GM20431 (cell line): ENCODE measurements around the gene NUMB.

ENCODE experiments used
- in situ Hi-C: fragments of 300-500 bp; cut with MseI, MboI; formaldehyde crosslinking; loops from one replicate; pipeline ENCODE4 v1.15.0; 2020; ENCODE audit warnings: low sequenced_read_pairs; ENCODE audit not compliant: unreplicated experiment

Gene NUMB

GRCh38 chr14:73251516-73252215 is 206.7 kb downstream of the NUMB start:
- in situ Hi-C loops: no loop called here

DNA sequence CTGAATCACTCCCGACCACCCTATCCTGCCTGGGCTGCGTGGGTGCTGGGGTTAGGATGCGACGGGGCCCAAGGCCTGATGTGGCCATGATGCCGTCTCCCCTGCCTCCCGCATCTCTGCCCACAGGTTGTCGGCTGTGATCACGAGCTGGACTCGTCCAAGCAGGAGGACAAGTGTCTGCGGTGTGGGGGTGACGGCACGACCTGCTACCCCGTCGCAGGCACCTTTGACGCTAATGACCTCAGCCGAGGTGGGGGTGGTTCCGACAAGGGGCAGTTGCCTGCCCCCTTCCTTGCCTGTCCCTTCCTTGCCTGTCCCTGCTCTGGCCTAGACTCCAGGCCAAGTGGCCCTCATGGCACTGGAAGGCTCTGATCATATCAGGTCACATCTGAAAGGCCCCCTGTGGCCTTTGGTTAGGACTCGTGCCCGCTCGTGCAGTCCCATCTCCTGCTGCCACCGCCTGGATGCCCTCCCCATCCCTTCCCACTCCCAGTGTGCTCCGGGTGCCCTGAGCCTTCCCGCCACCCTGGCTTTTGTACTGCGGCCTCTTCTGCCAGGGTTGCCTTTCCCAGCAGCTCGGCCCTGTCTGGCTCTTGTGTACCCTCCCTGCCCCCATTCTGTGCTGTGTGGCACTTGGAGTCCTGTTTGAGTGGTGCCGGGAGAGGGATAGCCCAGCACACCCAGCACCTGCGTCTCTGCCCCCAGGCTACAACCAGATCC is 207.4 kb downstream of the NUMB start:
- in situ Hi-C loops: no loop called here

DNA sequence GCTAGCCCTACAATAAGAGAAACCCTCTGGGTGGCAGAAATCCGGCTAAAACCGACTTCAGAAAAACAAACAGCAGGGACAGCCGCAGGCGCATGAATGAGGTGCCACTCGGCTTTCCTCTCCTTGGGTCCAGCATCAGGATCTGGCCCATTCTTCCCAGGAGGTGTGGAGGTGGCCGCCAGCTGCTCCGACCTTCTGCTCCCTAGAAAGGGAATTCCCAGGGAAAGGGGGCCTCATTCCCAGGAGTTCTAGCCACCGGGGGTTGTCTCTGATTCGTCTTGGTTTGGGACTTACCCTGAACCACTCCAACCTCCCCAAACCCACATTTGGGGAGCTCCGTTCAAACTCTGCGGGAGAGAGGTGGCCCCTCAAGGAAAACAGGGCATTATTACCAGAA is 208.0 kb downstream of the NUMB start:
- in situ Hi-C loops: no loop called here

GRCh38 chr14:73249564-73250316 is 208.6 kb downstream of the NUMB start:
- in situ Hi-C loops: no loop called here

GRCh38 chr14:73249108-73249507 is 209.2 kb downstream of the NUMB start:
- in situ Hi-C loops: no loop called here

DNA sequence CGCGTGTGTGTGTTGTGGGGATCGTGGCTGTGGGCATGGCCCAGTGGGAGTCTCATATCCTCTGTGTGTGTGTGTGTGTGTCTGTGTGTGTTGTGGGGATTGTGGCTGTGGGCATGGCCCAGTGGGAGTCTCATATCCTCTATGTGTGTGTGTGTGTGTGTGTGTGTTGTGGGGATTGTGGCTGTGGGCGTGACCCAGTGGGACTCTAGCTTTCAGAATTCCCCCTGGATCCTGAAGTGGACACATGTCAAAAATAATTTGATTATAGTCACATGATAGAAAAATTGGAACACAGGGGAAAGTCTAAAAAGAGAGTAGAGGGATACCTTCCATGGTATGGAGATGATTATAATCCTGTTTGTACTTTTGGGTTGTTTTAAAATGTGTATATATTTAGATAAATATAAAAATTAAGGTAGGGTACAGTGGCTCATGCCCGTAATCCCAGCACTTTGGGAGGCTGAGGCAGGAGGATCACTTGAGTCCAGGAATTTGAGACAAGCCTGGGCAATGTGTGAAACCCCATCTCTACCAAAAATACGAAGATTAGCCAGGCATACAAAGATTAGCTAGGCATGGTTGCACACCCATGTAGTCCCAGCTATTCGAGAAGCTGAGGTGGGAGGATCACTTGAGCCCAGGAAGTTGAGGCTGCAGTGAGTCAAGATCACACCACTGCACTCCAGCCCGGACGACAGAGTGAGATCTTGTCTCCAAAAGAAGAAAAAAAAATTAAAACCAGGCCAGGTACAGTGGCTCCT is 210.1 kb downstream of the NUMB start:
- in situ Hi-C loops: no loop called here

DNA sequence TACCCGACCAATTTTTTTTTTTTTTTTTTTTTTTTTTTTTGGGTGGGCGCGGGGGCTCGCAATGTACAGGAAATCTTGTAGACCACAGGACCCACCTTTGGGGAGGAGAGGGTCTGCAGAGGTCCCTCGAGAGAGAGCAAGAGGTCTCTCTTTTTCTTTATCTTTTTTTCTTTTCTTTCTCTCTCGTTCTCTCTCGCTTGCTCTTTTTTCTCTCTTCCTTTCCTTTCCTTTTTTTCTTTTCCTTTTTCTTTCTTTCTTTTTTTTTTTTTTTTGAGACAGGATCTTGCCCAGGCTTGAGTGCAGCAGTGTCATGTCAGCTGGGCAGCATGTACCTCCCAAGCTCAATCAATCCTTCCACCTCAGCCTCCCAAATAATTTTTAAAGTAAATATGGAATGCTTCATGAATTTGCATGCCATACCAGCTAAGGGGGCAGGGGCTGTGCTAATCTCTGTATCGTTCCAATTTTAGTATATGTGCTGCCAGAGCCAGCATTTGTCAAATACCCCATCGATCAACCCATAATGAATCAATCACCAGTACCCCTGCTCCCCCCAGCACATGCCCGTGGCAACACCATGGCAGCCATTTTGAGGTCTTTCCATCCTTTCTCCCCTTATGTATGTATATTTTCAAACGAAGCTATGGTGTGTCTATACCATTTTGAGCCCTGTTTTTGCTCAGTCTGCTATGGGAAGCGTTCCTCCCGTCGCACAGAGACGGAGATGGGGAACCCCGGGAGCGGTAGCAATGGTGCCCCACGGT is 211.8 kb downstream of the NUMB start:
- in situ Hi-C loops: no loop called here

- in situ Hi-C loops: no loop called here
These were observed 212.6 kb downstream of the NUMB start for GRCh38 chr14:73245480-73246325.

GRCh38 chr14:73244541-73245290 is 213.6 kb downstream of the NUMB start:
- in situ Hi-C loops: no loop called here

DNA sequence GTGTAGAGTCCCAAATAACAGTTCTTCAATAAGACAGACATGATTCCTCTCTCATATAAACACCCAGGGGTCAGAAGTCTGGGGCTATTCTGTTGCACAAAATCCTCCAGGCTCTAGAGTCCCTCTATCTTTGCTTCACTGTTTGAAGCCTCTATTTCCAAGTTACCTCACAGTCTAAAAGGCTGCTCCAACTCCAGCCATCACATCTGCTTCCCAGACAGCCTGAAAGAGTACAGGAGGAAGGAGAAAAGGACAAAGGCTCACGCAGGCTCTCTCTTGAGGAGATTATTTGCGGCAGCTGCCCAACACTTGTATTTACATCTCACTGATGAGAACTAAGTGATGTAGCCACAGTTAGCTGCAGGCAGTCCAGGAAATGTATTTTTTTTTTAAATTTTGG is 214.6 kb downstream of the NUMB start:
- in situ Hi-C loops: no loop called here

GRCh38 chr14:73243341-73243740 is 215.0 kb downstream of the NUMB start:
- in situ Hi-C loops: no loop called here

- in situ Hi-C loops: no loop called here
These were observed 215.9 kb downstream of the NUMB start for GRCh38 chr14:73242357-73242901.

GRCh38 chr14:73241481-73242165 is 216.7 kb downstream of the NUMB start:
- in situ Hi-C loops: no loop called here

DNA sequence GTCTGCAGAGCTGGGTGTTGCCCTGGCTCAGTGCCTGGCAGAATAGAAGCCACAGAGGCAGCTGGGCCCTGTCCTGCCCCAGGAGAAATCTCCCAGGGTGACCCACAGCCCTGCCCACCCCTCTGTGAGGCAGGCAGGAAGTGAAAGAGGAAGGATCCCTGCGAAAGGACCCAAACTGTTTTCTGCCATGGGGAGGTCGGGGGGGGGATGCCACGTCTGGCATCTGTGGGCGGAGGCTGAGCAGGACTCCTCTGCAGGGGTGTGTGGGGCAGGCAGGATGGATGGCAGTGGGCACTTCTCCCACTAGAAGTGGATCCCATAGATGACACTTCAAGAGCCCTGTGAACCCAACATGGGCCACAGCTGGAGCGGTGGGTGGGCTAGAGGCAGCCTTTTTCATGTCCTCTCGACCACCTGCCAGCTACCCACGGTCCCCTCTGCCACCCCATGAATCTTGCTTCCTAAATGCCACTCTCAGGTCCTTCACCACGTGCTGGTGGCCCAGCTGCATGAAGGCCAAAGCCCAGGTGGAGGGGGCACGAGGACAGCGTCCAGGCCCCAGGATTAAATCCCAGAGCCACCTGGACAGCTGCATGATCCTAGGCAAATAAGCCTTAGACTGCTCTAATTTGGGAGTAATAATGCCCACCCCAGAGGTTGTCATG is 217.4 kb downstream of the NUMB start:
- in situ Hi-C loops: no loop called here

DNA sequence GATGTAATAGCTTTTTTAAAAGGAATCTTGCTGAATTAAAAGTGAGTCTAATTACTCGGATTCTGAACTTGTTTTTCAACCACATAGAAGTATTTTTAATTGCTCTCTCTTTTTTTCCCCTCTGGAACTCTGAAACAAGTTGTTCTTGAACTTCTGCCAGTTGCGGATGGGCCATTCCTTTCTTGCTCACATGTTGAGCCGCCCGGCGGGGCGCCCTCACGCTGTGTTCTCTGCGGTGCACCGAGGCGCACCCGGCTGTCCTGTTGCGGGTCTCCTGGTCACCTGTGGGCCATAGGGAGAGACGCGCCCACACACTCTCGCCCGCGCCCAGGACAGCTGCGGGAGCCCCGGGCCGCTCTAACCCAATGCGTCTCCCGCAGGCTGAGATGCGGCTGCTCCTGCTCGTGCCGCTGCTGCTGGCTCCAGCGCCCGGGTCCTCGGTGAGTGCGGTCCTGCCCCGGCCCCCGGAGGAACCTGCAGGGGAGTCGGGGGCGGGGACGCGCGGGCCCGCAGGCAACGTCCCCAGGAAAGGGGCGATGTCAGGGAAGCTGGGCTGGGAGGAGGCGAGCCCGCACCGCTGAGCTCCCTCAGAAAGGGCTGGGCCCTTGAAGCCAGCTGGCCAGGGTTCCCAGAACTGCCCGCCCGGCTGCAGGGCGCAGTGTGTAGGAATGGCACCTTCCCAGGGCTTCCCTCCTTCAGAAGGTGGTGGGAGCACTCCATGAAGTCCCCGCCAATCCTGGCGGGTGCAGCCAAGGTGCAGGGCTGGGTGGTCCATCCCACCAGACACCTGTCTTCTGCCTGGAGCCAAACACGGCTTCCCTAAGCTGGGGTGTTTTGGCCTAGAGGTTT is 218.7 kb downstream of the NUMB start:
- in situ Hi-C loops: no loop called here

- in situ Hi-C loops: no loop called here
These were observed 219.4 kb downstream of the NUMB start for GRCh38 chr14:73238941-73239340.
